A549 (cell line): ENCODE data around the gene COPS9. TPM values are rescaled to one million over a fixed set of nuclear protein-coding genes. Genes with fewer than 3 reads are reported as not detected.

Experiments
- ATAC-seq, 2 experiments: fragments of 200-7000 bp in 1 of 2; fragments of >200 bp in 1 of 2; cut with Nextera tagmentation in 1 of 2; cut with Tn5 transposase in 1 of 2; 3 replicates each; pipeline versions ENCODE4 v1.8.0 to v1.9.1; 2018 to 2020; ENCODE audit warnings: mild to moderate bottlenecking in 1 of 2, moderate library complexity in 1 of 2
- CTCF ChIA-PET: fragments of 300-600 bp; sonication (Branson Sonifier 250); formaldehyde crosslinking; extraction: SDS; loops from one replicate; lab custom pipeline; 2021; ENCODE audit warnings: antibody characterized with exemption, inconsistent platforms; lab: Yijun Ruan, JAX
- POLR2A ChIA-PET: fragments of 350-600 bp; formaldehyde crosslinking; extraction: SDS; loops from one replicate; lab custom pipeline; 2021; ENCODE audit warnings: antibody characterized with exemption, inconsistent platforms; lab: Yijun Ruan, JAX
- DNase-seq, 2 experiments: peaks; one replicate each; pipeline versions ENCODE4 v3.0.0 to v3.0.0-alpha.2; 2011 to 2016; ENCODE audit warnings: low read depth in 1 of 2, low spot score in 1 of 2
- FAIRE-seq: peaks from 2 replicates; lab custom pipeline; 2011; peaks lifted over from hg19 to GRCh38; lab: Jason Lieb, UNC
- H3K27ac ChIP-seq, 2 experiments: fragments of >200 bp; sonication (Bioruptor Twin); formaldehyde crosslinking; 3 replicates each; pipeline ENCODE4 v1.5.1; 2016 to 2017
- H3K4me1 ChIP-seq: fragments of >200 bp; sonication (Bioruptor Twin); formaldehyde crosslinking; 3 replicates; pipeline ENCODE4 v1.6.1; 2016
- H3K4me2 ChIP-seq: fragments of >200 bp; sonication (Bioruptor Twin); formaldehyde crosslinking; 3 replicates; pipeline ENCODE4 v1.6.1; 2016
- H3K4me3 ChIP-seq: fragments of >200 bp; sonication (Bioruptor Twin); formaldehyde crosslinking; 3 replicates; pipeline ENCODE4 v1.5.1; 2016
- H3K9me3 ChIP-seq: fragments of >200 bp; sonication (Bioruptor Twin); formaldehyde crosslinking; 3 replicates; pipeline ENCODE4 v1.6.1; 2016
- CEBPB ChIP-seq, 2 experiments: fragments of >200 bp in 1 of 2; sonication (Bioruptor Twin) in 1 of 2; formaldehyde crosslinking in 1 of 2; IDR thresholded peaks; 2 replicates each; pipeline ENCODE4 v1.6.1; 2012 to 2016
- CHD2 ChIP-seq: fragments of 150-350 bp; IDR thresholded peaks from 2 replicates; pipeline ENCODE4 v1.6.1; 2014; ENCODE audit warnings: low read length; ENCODE audit not compliant: partially characterized antibody
- CHD4 ChIP-seq: fragments of 200-600 bp; sonication (generic); IDR thresholded peaks from 2 replicates; pipeline ENCODE4 v1.6.1; 2016; ENCODE audit warnings: antibody characterized with exemption, mild to moderate bottlenecking, borderline replicate concordance
- CTCF ChIP-seq: fragments of >200 bp; sonication (Bioruptor Twin); formaldehyde crosslinking; IDR thresholded peaks from 3 replicates; pipeline ENCODE4 v1.5.1; 2016
- EHF ChIP-seq: fragments of 250-450 bp; sonication (Bioruptor Pico); IDR thresholded peaks from 2 replicates; pipeline ENCODE4 v1.5.0; 2020; ENCODE audit warnings: mild to moderate bottlenecking
- ESRRA ChIP-seq: fragments of 150-350 bp; IDR thresholded peaks from 2 replicates; pipeline ENCODE4 v1.6.1; 2014; ENCODE audit warnings: mild to moderate bottlenecking, low read length, borderline replicate concordance
- HOXA7 ChIP-seq: fragments of 250-450 bp; sonication (Bioruptor Pico); IDR thresholded peaks from 2 replicates; pipeline ENCODE4 v1.5.0; 2020; ENCODE audit warnings: mild to moderate bottlenecking, moderate library complexity
- JUNB ChIP-seq: fragments of >200 bp; sonication (Bioruptor Twin); formaldehyde crosslinking; IDR thresholded peaks from 2 replicates; pipeline ENCODE4 v1.6.1; 2016
- NPAS2 ChIP-seq: fragments of 250-450 bp; sonication (Bioruptor Pico); IDR thresholded peaks from 2 replicates; pipeline ENCODE4 v1.8.0; 2022; ENCODE audit warnings: mild to moderate bottlenecking, moderate library complexity, borderline replicate concordance
- PHF8 ChIP-seq: fragments of 200-600 bp; sonication (generic); IDR thresholded peaks from 2 replicates; pipeline ENCODE4 v1.6.1; 2016; ENCODE audit warnings: low read depth, mild to moderate bottlenecking, antibody characterized with exemption, moderate library complexity, borderline replicate concordance
- RAD21 ChIP-seq, 2 experiments: fragments of >200 bp in 1 of 2; sonication (Bioruptor Twin) in 1 of 2; formaldehyde crosslinking in 1 of 2; IDR thresholded peaks in 1 of 2; conservative IDR thresholded peaks in 1 of 2; 2 replicates in 1 of 2; 3 replicates in 1 of 2; pipeline ENCODE4 v1.6.1; 2012 to 2018; ENCODE audit warnings: inconsistent platforms in 1 of 2
- RCOR1 ChIP-seq: fragments of 150-350 bp; IDR thresholded peaks from 2 replicates; pipeline ENCODE4 v1.6.1; 2014; ENCODE audit warnings: antibody characterized with exemption, low read length, low read depth
- REST ChIP-seq: fragments of 200-600 bp; sonication (generic); IDR thresholded peaks from 2 replicates; pipeline ENCODE4 v1.6.1; 2016; ENCODE audit warnings: antibody characterized with exemption, mild to moderate bottlenecking, moderate library complexity
- SMC3 ChIP-seq: fragments of >200 bp; sonication (Bioruptor Twin); formaldehyde crosslinking; IDR thresholded peaks from 3 replicates; pipeline ENCODE4 v1.6.1; 2018; ENCODE audit warnings: inconsistent platforms
- SREBF2 ChIP-seq: fragments of 450-650 bp; IDR thresholded peaks from 2 replicates; pipeline ENCODE4 v1.6.1; 2014; ENCODE audit warnings: mild to moderate bottlenecking, moderate library complexity
- TFCP2L1 ChIP-seq: fragments of 250-450 bp; sonication (Bioruptor Pico); IDR thresholded peaks from 2 replicates; pipeline ENCODE4 v1.5.0; 2021; ENCODE audit warnings: mild to moderate bottlenecking
- TP53 ChIP-seq: fragments of 250-450 bp; sonication (Bioruptor Pico); IDR thresholded peaks from 2 replicates; pipeline ENCODE4 v1.5.0; 2021; ENCODE audit warnings: mild to moderate bottlenecking, moderate library complexity
- ZSCAN20 ChIP-seq: fragments of 250-450 bp; sonication (Bioruptor Pico); IDR thresholded peaks from 2 replicates; pipeline ENCODE4 v1.8.0; 2022; ENCODE audit warnings: mild to moderate bottlenecking, moderate library complexity
- WGBS: methylation state at CpG from one replicate; pipeline ENCODE4 v1.1.6; 2017; ENCODE audit errors: missing lambda C conversion rate; 5-methylcytosine and 5-hydroxymethylcytosine counted together
- polyA plus RNA-seq, 4 experiments: library from polyadenylated mRNA; depleted of rRNA in 3 of 4; stranded (reverse); fragments of >200 nt; fragmentation: RNase III in 1 of 4; extraction: RNeasy Plus Mini Kit Qiagen cat#74134 plus additional on column Dnase treatment in 1 of 4; gene quantifications; 2 replicates in 3 of 4; 3 replicates in 1 of 4; pipeline ENCODE4 v1.2.3, GENCODE V29; 2011 to 2017
- TF ChIP-seq, protein P1 (sequence below): fragments of 450-650 bp; IDR thresholded peaks from 2 replicates; pipeline ENCODE4 v1.6.1; 2014; ENCODE audit warnings: antibody characterized with exemption

The COPS9 gene
- polyA plus RNA-seq, 2 of the 4 experiments (the other 2 are of a cell fraction), result 321 to 356 TPM

DNA sequence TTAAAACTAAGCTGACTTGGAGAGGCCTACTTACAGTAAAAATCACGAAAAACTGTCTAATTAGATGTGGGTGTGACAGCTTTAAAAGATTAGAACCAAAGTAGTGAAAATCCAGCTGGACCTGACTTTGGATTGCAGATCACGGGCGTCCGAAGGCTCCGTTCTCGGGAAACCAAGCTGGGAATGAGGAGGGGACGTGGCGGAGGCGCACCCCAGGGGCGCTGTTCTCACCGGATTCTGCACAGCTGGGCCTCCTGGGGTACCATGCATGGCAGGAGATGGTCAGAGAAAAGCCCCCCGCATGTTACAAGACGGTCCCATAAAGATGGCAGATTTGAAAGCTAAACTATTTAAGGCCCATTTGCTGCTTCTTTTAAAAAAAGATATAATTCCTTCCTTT lies 9.4 kb upstream of the COPS9 start (continued):
- no peak for TF ChIP-seq CTCF
- TF ChIP-seq TFCP2L1 (CRISPR knock-in tag), result no peak
- TF ChIP-seq CHD4, result no peak
- TF ChIP-seq ESRRA, result no peak
- no peak for TF ChIP-seq RCOR1
- TF ChIP-seq, protein P1, sequence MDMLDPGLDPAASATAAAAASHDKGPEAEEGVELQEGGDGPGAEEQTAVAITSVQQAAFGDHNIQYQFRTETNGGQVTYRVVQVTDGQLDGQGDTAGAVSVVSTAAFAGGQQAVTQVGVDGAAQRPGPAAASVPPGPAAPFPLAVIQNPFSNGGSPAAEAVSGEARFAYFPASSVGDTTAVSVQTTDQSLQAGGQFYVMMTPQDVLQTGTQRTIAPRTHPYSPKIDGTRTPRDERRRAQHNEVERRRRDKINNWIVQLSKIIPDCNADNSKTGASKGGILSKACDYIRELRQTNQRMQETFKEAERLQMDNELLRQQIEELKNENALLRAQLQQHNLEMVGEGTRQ, result no peak
- TF ChIP-seq, all 56 proteins: peak for 0

GRCh38 chr2:240144649-240145261 lies 8.7 kb upstream of the COPS9 start:
- Histone ChIP-seq H3K4me3 (no peak overlapping the region), H3K9me3 (no peaks in the 10 kb centered on the region), H3K27ac (no peak overlapping the region), H3K4me2 (no peak overlapping the region), H3K4me1 (0 out of 3 replicates have a peak, but pooled peaks cover 3% of the 10 kb centered on the region)
- FAIRE-seq (no peak), ATAC-seq (no peak), DNase-seq (no peak)
- POLR2A ChIA-PET, result no interaction called here
- WGBS, result 52% methylated on average over 12 of the region's 20 CpGs
- CTCF ChIA-PET, result interaction anchor here (0.6 to 9.6 kb wide), 32 partner anchors 8 to 1170 kb away, joined by 3 to 176 read pairs (median 4); partner anchors contain the start of gene OR6B3
- TF ChIP-seq ESRRA (no peak), CHD2 (no peak)

GRCh38 chr2:240143801-240144648 lies 7.9 kb upstream of the COPS9 start:
- Histone ChIP-seq H3K9me3 (no peaks in the 10 kb centered on the region), H3K4me1 (0 out of 3 replicates have a peak, but pooled peaks cover 3% of the 10 kb centered on the region), H3K4me2 (peak overlapping the region; percentile 25), H3K27ac (no peak overlapping the region), H3K4me3 (no peak overlapping the region)
- FAIRE-seq, result no peak
- peak; percentile 95 to 97 for TF ChIP-seq RAD21 (conservative IDR thresholded peaks at IDR 0.05 in 1 of 2, IDR thresholded peaks at IDR 0.05 in 1 of 2)
- peak; percentile 89 for TF ChIP-seq CTCF
- TF ChIP-seq SMC3, result peak; percentile 88
- TF ChIP-seq JUNB, result no peak
- peak; percentile 39 to 79 for DNase-seq
- CTCF ChIA-PET, result interaction anchor here (0.6 to 9.6 kb wide), 51 partner anchors 9 to 1722 kb away, joined by 3 to 176 read pairs (median 4); partner anchors contain the start of gene OR6B3
- peak; percentile 83 to 95 for ATAC-seq
- POLR2A ChIA-PET, result no interaction called here
- 43% methylated on average over 16 of the region's 36 CpGs for WGBS

DNA sequence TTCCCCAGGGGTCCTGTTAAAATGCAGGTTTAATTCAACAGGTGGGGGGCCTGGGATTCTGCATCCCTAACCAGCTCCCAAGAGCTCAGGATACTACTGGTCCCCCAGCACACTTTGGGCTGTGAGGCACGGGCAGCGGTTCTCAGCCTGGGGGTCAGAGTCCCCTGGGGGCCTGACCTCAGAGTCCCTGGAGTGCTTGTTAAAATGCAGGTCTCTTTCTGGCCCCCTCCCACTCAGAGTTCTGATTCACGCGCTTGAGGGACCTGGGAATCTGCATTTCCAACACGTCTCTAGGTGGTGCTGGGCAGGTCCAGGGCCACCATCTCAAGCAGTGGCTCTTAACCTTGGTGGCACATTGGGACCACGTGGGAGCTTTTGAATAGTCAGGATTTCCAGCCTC lies 7.2 kb upstream of the COPS9 start:
- Histone ChIP-seq H3K4me3 (no peak overlapping the region), H3K4me2 (peak overlapping the region; percentile 25), H3K9me3 (no peaks in the 10 kb centered on the region), H3K4me1 (0 out of 3 replicates have a peak, but pooled peaks cover 3% of the 10 kb centered on the region), H3K27ac (no peak overlapping the region)
- DNase-seq (no peak), ATAC-seq (no peak; a peak in 1 of 6 replicates), FAIRE-seq (no peak)
- ChIA-PET CTCF (interaction anchor here (0.6 to 9.6 kb wide), 44 partner anchors 9 to 1735 kb away, joined by 3 to 176 read pairs (median 4); partner anchors contain the start of gene OR6B3), POLR2A (no interaction called here)
- 54% methylated on average over 6 of the region's 6 CpGs for WGBS
- TF ChIP-seq TP53 (CRISPR knock-in tag) (no peak), SREBF2 (no peak), NPAS2 (CRISPR knock-in tag) (no peak), REST (no peak), HOXA7 (CRISPR knock-in tag) (no peak), EHF (CRISPR knock-in tag) (no peak), CEBPB (IDR thresholded peaks at IDR 0.05) (no peak), ZSCAN20 (CRISPR knock-in tag) (no peak), PHF8 (no peak), CHD2 (no peak)
